COLO668 (cell line): ENCODE measurements around the gene CNGA4.
"Not testable (repeated sequence)": the region's sequence is repeated elsewhere in the genome, so short reads cannot be mapped to it uniquely, and the experiment has no call there.

Experiments
- DNase-seq: peaks from one replicate; lab custom pipeline; 2025; ENCODE audit not compliant: unreplicated experiment; lab: John Stamatoyannopoulos, UW

The CNGA4 gene

DNA sequence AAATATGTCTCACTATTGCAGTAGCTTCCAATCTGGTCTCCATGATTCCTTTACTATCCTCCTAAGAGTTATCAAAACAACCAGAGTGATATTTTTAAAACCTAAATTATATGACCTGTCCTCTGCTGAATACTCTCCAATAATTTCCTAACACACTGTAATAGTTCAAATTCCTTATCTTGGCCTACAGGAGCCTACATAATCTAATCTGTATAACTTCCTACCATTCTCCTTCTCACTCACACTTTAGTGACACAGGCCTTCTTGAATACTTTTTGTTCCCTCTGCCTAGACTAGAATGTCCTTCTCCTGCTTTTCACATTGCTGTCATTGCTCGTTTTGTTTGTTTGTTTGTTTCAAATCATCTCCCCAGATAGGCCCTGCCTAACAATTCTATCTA, 13.9 kb upstream of the CNGA4 start:
- no peak for DNase-seq

- no peak for DNase-seq
These were observed 13.0 kb upstream of the CNGA4 start for GRCh38 chr11:6225896-6226295.

DNA sequence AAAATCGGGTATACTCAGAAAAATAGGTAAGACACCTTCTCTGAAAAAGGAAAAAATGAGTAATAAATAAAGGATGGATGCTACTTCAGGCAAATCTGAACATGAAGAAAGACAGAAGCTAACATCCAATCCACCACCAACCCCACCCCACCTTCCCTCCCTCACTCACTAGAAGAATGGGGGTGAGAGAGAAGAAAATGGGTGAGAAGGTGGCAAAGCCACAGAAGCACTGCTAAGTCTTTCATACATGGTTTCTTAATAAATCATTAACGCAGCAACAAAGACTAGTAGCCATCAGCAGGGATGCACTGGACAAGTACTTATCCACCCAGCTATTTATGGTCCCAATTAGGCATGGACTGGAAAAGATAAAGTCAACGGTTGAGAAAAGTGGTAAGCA, 10.4 kb upstream of the CNGA4 start:
- DNase-seq = no peak

GRCh38 chr11:6229911-6230310, 9.0 kb upstream of the CNGA4 start:
- DNase-seq = no peak

DNA sequence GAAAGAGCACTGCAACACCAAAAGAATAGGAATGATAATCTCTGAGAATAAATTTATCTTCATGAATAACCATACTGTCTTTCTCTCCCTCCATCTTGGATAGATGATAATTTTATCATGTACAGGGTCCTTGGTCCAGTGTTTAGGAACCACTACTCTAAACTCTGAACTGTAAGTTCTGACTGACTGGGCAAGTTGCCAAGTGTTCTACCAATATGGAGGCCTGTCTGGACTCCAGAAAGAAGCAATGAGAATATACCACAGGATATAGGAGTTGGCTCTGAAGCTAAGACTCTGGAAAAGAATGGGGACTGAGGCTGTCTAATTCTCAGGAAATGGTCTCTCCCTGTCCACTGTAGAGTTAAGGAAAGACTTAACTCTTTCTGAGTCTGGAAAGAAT, 6.0 kb upstream of the CNGA4 start:
- DNase-seq = no peak

DNA sequence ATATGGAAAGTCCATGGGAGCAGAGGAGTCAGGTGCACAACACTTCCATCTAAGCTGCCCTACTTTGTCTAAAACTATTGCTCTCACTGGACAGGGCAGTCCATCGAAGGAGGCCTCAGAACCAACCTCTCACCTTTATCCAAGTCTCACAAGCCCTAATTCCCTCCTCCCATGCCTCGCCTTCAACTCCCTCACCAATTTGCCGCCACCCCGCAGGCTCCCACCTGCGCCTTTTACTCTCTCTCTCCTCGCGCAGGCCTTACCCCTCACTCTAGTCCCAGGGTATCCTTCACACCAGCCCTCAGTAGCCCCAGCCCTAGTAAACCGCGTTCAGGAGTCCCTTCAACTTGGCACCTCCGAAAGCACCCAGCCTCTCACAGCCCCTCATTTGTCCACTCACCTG, 4.9 kb upstream of the CNGA4 start:
- DNase-seq = peak; percentile 38

- DNase-seq = peak; percentile 99
These were observed 4.3 kb upstream of the CNGA4 start, which contains the start of gene FHIP1B for GRCh38 chr11:6234387-6235107. Gene FHIP1B (minus strand): TSS chr11:6234636. CDS start chr11:6224516, 10,120 bp downstream.

DNA sequence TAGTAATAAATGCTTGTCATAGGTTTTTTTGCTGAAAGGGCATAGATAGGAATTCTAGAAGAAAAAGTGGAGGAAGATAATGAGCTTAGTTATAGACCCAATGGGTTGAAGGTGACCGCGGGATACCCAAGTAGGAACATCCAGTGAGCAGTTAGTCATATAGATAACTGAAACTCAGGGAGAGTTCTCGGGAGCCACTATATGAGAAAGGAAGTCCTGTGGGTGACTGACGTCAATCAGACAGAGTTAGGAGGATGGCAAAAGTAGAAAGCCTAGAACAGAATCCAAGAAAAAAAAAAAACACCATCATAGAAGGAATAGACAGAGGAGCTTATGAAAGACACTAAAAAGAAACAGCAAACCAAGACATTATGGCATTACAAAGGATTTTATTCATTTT, 1.6 kb upstream of the CNGA4 start:
- DNase-seq = no peak

DNA sequence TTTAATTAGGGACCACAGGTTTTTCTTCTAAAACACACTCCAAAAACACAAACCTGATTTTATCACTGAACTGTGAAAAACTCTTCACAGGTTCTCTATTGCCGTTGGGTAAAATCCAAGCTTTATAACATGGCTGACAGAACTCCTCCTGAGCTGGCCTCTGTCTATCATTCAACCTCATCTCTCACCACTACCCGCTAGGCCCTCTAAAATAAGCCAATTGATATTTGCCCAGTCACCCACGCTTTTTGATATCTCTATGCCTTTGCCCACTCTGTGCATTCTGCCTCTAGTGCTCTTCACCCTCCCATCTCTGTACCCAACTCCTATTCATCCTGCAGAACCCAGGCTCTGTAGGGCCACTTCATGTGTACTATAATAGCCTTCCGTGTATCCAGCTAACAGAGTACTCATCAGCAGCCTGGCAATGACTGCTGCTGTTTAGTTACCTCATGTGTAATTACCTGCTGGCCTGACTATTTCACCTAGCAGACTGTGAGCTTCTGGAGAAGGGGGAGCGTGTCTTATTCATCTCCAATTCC, 1.1 kb upstream of the CNGA4 start:
- peak; percentile 6 for DNase-seq

- DNase-seq = no peak
These were observed 1.2 kb downstream of the CNGA4 start for GRCh38 chr11:6240139-6240538.

DNA sequence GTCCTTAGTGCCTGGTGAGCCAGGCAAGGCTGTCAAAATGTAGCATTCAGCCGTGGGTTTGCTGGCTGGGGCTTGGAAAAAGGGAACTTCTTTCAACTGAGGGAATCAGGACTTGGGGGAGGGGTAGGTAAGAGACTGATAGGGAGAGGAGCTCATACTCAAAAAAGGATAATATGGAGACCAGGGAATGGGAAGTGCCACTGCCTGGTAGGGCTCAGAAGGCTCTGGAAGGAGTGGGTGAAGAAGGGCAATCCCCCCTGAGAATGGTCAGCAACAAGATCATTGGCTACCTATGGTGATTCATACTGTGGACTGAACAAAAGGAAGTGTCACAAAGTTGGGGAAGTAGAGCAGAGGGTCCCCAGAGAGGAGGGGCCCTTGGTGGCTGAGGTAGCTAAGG, 1.9 kb downstream of the CNGA4 start:
- DNase-seq = no peak

DNA sequence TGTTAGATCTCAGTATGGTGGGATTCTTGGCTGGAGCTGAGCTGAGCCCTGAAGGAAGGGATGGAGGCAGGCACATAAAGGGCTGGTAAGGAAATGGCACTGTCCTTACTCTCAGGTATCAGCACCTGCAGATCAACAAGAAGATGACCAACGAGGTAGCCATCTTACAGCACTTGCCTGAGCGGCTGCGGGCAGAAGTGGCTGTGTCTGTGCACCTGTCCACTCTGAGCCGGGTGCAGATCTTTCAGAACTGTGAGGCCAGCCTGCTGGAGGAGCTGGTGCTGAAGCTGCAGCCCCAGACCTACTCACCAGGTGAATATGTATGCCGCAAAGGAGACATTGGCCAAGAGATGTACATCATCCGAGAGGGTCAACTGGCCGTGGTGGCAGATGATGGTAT, 2.4 kb downstream of the CNGA4 start:
- no peak for DNase-seq

DNA sequence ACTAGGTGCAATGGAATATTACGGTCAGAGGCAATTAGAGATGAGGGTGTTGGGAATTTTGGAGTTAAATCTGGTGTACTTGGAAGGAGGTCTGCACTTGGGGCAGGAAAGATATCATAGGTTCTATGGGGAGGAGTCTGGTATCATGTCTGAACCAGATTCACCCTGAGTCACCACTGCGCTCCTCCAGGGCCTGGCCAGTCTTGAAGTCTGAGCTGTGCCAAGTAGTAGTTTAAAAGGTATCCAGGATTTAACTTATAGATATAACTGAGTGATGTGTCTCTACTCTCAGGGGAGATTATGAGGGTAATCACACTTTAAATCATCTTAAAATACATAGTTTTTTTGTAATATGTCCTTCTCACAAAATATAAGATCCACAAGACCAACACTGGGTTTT, 6.6 kb downstream of the CNGA4 start:
- no peak for DNase-seq

DNA sequence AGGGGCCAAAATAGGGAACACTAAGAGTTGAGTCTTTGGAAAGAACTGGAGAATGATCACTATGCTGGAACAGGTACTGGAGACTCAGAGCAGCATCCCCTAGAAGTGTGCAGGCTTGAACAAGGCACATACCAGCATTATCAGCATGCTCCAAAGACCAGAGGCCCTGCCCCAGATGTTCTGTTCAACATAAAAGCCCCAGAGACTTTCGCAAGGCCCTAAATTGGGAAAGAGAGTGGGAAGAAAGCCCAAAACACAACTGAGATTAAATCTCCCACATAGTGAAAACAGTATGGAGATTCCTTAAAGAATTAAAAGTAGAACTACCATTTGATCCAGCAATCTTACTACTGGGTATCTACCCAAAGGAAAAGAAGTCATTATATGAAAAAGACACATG, 9.4 kb downstream of the CNGA4 start:
- DNase-seq = no peak

DNA sequence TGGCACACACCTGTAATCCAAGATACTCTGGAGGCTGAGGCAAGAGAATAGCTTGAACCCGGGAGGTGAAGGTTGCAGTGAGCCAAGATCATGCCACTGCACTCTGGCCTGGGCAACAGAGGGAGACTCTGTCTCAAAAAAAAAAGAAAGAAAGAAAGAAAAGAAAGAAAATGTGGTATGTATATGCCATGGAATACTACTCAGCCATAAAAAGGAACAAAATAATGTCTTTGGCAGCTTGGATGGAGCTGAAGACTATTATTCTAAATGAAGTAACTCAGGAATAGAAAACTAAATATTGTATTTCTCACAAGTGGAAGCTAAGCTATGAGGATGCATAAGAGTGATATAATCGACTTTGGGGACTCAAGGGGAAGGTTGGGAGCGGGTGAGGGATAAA, 10.0 kb downstream of the CNGA4 start:
- not testable (repeated sequence) for DNase-seq

DNA sequence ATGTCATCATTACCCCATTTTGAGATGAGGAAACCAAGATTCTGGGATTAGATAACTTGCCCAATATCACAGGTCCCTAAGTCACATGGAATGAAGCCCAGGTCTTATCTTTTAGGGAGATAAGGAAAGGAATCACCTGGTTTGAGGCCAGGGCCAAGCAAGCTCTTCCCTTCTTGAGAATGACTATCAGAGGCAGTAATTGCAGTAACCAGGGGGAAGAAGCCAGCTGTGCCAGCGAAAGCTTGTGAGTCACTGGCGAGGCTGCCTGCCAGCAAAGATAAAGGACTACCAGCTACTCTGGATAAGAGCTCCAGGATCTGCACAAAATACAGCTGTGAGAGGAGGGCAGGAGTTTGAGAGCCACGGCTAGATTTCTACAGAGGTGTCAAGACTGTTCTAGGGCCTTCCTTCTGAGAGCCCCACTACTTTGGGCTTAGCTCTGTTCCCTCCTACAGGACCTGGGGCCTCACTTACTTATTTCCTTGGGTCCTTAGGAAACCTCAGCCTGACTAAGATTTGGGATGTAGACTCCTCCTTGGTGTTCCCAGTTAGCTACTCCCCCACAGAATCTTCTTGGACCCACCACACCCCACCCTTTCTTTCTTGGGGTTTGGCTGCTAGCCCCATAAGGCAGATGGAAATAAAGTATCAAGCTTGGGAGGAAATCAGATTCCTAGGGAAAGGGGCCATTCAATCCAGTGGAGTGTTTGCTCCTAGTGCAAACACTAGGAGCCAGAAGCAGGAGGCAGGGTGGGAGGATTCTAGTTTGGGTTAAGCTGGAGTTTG, 11.1 kb downstream of the CNGA4 start:
- no peak for DNase-seq

DNA sequence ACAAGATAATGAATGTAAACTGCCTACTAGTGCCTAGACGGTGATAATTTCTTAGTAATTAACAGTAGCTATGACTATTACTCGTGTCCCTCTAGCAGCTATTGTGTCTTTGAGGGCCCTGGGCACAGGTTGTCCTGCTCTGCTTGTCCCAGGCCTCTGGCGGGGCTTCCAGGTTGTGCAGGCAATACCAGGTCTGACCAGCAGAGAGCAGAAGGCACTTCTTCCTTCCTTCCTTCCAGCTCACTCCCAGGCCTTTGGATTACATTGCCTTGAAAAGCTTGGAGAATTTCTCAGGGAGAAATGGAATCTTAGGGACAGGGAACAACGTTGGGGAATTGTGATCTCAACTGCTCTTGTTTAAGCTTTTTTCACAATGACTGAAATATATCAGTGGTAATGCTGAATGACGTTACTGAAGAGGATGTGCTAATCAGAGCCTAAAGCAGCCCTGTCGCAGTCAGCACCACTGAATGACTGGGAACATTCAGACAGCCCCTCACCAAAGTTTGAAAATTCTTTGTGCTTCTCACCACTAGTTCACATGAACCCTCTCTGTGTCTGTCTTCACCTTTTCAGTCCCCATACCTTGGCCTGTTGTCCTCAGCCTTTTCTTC, 12.3 kb downstream of the CNGA4 start:
- peak; percentile 53 for DNase-seq

- DNase-seq = no peak
These were observed 13.1 kb downstream of the CNGA4 start for GRCh38 chr11:6251990-6252473.

- DNase-seq = no peak
These were observed 14.3 kb downstream of the CNGA4 start for GRCh38 chr11:6253197-6253596.

DNA sequence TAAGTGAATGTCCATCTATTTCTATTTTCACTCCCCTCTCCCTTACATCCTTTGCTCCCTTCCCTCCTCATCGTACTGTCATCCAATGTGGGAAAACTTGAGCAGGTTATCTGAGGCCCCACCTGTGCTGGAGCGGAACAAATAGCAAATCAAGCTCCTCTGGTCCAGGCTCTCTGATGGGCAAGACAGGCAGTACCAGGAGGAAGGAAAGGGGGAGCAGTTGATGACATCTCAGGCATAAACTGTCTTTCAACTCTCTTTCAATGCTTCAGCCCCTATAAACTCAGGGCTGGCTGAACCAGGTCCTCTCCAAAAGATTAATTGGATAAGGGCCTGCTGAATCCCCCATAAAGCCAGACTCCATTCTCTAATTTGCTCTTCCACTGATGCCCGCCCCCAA, 19.3 kb downstream of the CNGA4 start:
- DNase-seq = no peak

- DNase-seq = no peak
These were observed 19.7 kb downstream of the CNGA4 start for GRCh38 chr11:6258571-6259081.
